GM23248 (cell line): ENCODE measurements around the gene TBCK. TPM values are rescaled to one million over a fixed set of nuclear protein-coding genes. Genes with fewer than 3 reads are reported as not detected.

Experiments used
- DNase-seq: peaks from one replicate; pipeline ENCODE4 v3.0.0-alpha.2; 2015
- H2AFZ ChIP-seq: fragments of 200-600 bp; sonication (generic); 2 replicates; pipeline ENCODE4 v1.6.1; 2016; ENCODE audit warnings: antibody characterized with exemption
- H3F3A ChIP-seq: fragments of 200-600 bp; sonication (generic); 2 replicates; pipeline ENCODE4 v1.6.1; 2016; ENCODE audit warnings: mild to moderate bottlenecking, antibody characterized with exemption, mixed run types; ENCODE audit not compliant: insufficient read depth
- H3K27ac ChIP-seq: fragments of 200-600 bp; sonication (generic); 2 replicates; pipeline ENCODE4 v1.5.1; 2016; ENCODE audit warnings: mild to moderate bottlenecking
- H3K27me3 ChIP-seq: fragments of 200-600 bp; sonication (generic); replicated peaks from 2 replicates; pipeline ENCODE4 v1.6.1; 2016; ENCODE audit warnings: mild to moderate bottlenecking; ENCODE audit not compliant: insufficient read depth
- H3K36me3 ChIP-seq: fragments of 200-600 bp; sonication (generic); 2 replicates; pipeline ENCODE4 v1.6.1; 2016; ENCODE audit warnings: low read depth, mild to moderate bottlenecking
- H3K4me1 ChIP-seq: fragments of 200-600 bp; sonication (generic); 2 replicates; pipeline ENCODE4 v1.6.1; 2016; ENCODE audit warnings: mild to moderate bottlenecking; ENCODE audit not compliant: insufficient read depth
- H3K4me2 ChIP-seq: fragments of 200-600 bp; sonication (generic); one replicate; pipeline ENCODE4 v1.6.1; 2016; ENCODE audit warnings: mild to moderate bottlenecking; ENCODE audit not compliant: unreplicated experiment
- H3K4me3 ChIP-seq: fragments of 200-600 bp; sonication (generic); 2 replicates; pipeline ENCODE4 v1.5.1; 2016; ENCODE audit warnings: mild to moderate bottlenecking
- H3K79me2 ChIP-seq: fragments of 200-600 bp; sonication (generic); 2 replicates; pipeline ENCODE4 v1.6.1; 2016; ENCODE audit warnings: mild to moderate bottlenecking; ENCODE audit not compliant: insufficient read depth
- H3K9ac ChIP-seq: fragments of 200-600 bp; sonication (generic); 2 replicates; pipeline ENCODE4 v1.6.1; 2016; ENCODE audit warnings: mild to moderate bottlenecking
- H3K9me2 ChIP-seq: fragments of 200-600 bp; sonication (generic); 2 replicates; pipeline ENCODE4 v1.6.1; 2016; ENCODE audit warnings: mixed run types, mild to moderate bottlenecking, moderate library complexity; ENCODE audit not compliant: insufficient read depth
- H3K9me3 ChIP-seq: fragments of 200-600 bp; sonication (generic); one replicate; pipeline ENCODE4 v1.6.1; 2017; ENCODE audit warnings: low read depth
- H4K20me1 ChIP-seq: fragments of 200-600 bp; sonication (generic); 2 replicates; pipeline ENCODE4 v1.6.0; 2016; ENCODE audit not compliant: insufficient read depth
- EZH2 ChIP-seq: fragments of 200-600 bp; sonication (generic); IDR thresholded peaks from 2 replicates; pipeline ENCODE4 v1.6.1; 2018; ENCODE audit warnings: antibody characterized with exemption, mild to moderate bottlenecking; ENCODE audit not compliant: insufficient read depth, poor library complexity, severe bottlenecking
- EZH2phosphoT487 ChIP-seq: fragments of 200-600 bp; sonication (generic); IDR thresholded peaks from 2 replicates; pipeline ENCODE4 v1.6.1; 2018; ENCODE audit warnings: antibody characterized with exemption, moderate library complexity, mild to moderate bottlenecking, low read depth; ENCODE audit not compliant: insufficient read depth
- WGBS, 2 experiments: methylation state at CpG; one replicate each; pipeline ENCODE4 v1.1.6; 2015 to 2017; ENCODE audit warnings: low lambda C conversion rate in 2 of 2, low coverage in 1 of 2; ENCODE audit errors: missing lambda C conversion rate in 2 of 2; 5-methylcytosine and 5-hydroxymethylcytosine counted together
- in situ Hi-C: fragments of 300-500 bp; cut with MboI; formaldehyde crosslinking; loops from 2 replicates; pipeline ENCODE4 v1.15.0; 2020
- polyA plus RNA-seq: library from polyadenylated mRNA; unstranded; fragments of >200 nt; fragmentation: Nextera tagmentation; extraction: Ambion mirVana; gene quantifications from 2 replicates; pipeline ENCODE4 v1.2.1, GENCODE V29; 2016
- total RNA-seq: library from RNA; depleted of rRNA; stranded (reverse); fragments of >200 nt; shearing (Covaris generic); gene quantifications from 2 replicates; pipeline ENCODE4 v1.2.3, GENCODE V29; 2014

Gene TBCK
- total and polyA plus RNA-seq, 2 experiments from 2014 or later: 35.2 to 45.8 TPM

DNA sequence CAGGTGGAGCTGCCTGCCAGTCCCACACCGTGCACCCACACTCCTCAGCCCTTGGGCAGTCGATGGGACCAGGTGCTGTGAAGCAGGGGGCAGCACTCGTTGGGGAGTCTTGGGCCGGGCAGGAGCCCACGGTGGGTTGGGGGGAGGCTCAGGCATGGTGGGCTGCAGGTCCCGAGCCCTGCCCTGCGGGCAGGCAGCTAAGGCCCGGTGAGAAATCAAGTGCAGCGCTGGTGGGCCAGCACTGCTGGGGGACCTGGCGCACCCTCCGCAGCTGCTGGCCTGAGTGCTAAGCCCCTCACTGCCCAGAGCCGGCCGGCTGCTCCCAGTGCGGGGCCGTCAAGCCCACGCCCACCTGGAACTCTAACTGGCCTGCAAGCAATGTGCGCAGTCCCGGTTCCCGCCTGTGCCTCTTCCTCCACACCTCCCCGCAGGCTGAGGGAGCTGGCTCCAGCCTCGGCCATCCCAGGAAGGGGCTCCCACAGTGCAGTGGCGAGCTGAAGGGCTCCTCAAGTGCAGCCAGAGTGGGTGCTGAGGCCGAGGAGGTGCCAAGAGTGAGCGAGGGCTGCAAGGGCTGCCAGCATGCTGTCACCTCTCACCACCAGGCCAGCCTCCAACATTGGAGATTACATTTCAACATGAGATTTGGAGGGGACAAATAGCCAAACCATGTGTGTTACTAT is 223.5 kb downstream of the TBCK start:
- 96 to 98% methylated on average over 17 to 22 of the region's 24 CpGs for WGBS, 2 experiments
- Histone ChIP-seq H4K20me1 (no peaks in the 10 kb centered on the region), H3K27ac (no peak overlapping the region), H3K27me3 (no peaks in the 10 kb centered on the region), H3K4me2 (no peak overlapping the region), H3K4me1 (no peaks in the 10 kb centered on the region), H3K36me3 (peaks cover 19% of the 10 kb centered on the region), H2AFZ (no peak overlapping the region), H3K9ac (no peak overlapping the region), H3K79me2 (no peaks in the 10 kb centered on the region), H3K9me3 (no peaks in the 10 kb centered on the region), H3F3A (no peaks in the 10 kb centered on the region), H3K4me3 (no peak overlapping the region), H3K9me2 (no peaks in the 10 kb centered on the region)
- in situ Hi-C loops: no loop called here
- TF ChIP-seq EZH2phosphoT487 (no peak), EZH2 (no peak)
- DNase-seq: no peak

DNA sequence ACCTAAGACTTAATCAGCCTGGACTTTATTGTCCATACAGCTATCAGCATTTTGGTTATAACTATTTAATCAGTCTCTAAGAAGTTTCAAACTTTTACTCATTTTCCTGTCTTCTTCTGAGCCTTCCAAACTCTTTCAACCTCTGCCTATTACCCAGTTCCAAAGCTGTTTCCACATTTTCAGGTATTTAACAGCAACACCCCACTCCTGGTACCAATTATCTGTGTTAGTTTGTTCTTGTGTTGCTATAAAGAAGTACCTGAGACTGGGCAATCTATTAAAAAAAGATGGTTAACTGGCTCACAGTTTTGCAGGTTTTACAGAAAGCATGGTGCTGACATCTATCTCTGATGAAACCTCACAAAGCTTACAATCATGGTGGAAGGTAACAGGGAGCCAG is 225.2 kb downstream of the TBCK start:
- Histone ChIP-seq H3K36me3 (peaks cover 19% of the 10 kb centered on the region), H3K9ac (no peak overlapping the region), H3K4me3 (no peak overlapping the region), H3F3A (no peaks in the 10 kb centered on the region), H3K79me2 (no peaks in the 10 kb centered on the region), H3K27me3 (no peaks in the 10 kb centered on the region), H3K9me2 (no peaks in the 10 kb centered on the region), H3K27ac (no peak overlapping the region), H3K4me2 (no peak overlapping the region), H4K20me1 (no peaks in the 10 kb centered on the region), H3K4me1 (no peaks in the 10 kb centered on the region), H2AFZ (no peak overlapping the region), H3K9me3 (no peaks in the 10 kb centered on the region)
- TF ChIP-seq EZH2: no peak
- TF ChIP-seq EZH2phosphoT487: no peak
- in situ Hi-C loops: no loop called here
- DNase-seq: no peak

DNA sequence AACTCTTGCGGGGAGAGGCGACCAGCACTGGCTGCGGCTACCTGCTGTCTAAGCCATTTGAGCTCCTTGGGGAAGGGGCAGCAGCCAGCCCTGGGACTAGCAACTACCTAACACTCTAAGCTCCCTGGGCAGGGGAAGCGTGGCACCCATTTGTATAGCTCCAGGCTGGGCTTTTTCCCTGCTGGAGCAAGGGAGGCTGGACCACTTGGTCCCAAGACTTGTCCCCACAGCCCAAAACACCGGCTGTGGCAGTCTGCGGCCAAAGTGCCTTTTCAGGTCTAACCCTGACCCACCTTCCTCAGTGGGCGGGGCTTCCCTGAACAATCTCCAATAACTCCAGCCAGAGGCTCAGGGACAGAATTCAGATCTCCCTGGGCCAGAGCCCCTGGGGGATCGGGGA is 232.9 kb downstream of the TBCK start:
- H4K20me1 ChIP-seq: no peaks in the 10 kb centered on the region
- in situ Hi-C loops: no loop called here
- no peaks in the 10 kb centered on the region for H3K36me3 ChIP-seq
- H3F3A ChIP-seq: no peaks in the 10 kb centered on the region
- H3K79me2 ChIP-seq: no peaks in the 10 kb centered on the region
- H3K4me3 ChIP-seq: no peak overlapping the region
- H3K9me2 ChIP-seq: no peaks in the 10 kb centered on the region
- H3K9ac ChIP-seq: no peak overlapping the region
- no peaks in the 10 kb centered on the region for H3K4me1 ChIP-seq
- DNase-seq: no peak
- no peak overlapping the region for H2AFZ ChIP-seq
- H3K4me2 ChIP-seq: no peak overlapping the region
- H3K27me3 ChIP-seq: no peaks in the 10 kb centered on the region
- H3K9me3 ChIP-seq: no peaks in the 10 kb centered on the region
- TF ChIP-seq EZH2phosphoT487 (no peak), EZH2 (no peak)
- no peak overlapping the region for H3K27ac ChIP-seq
- WGBS, 2 experiments: 87 to 89% methylated on average over 8 of the region's 8 CpGs

DNA sequence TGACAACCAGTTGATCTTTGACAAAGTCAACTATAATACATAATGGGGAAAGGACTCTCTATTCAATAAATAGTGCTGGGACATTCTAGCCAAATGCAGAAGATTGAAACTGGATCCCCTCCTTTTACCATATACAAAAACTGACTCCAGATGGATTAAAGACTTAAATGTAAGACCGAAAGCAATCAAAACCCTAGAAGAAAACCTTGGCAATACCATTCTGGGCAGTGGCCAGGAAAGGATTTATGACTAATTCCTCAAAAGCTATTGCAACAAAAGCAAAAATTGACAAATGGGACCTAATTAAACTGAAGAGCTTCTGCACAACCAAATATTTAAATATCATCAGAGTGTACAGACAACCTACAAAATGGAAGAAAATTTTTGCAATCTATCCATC is 235.6 kb downstream of the TBCK start:
- H3F3A ChIP-seq: no peaks in the 10 kb centered on the region
- H3K27ac ChIP-seq: no peak overlapping the region
- H2AFZ ChIP-seq: no peak overlapping the region
- in situ Hi-C loops: no loop called here
- no peak overlapping the region for H3K4me2 ChIP-seq
- WGBS, 2 experiments: 95 to 100% methylated on average over 1 of the region's 1 CpG
- no peaks in the 10 kb centered on the region for H4K20me1 ChIP-seq
- TF ChIP-seq EZH2phosphoT487 (no peak), EZH2 (no peak)
- no peak overlapping the region for H3K4me3 ChIP-seq
- H3K4me1 ChIP-seq: no peaks in the 10 kb centered on the region
- no peaks in the 10 kb centered on the region; the same call in 1 of the 2 replicates for H3K36me3 ChIP-seq
- H3K9ac ChIP-seq: no peak overlapping the region
- DNase-seq: peak; percentile 22
- H3K27me3 ChIP-seq: no peaks in the 10 kb centered on the region
- H3K9me2 ChIP-seq: no peaks in the 10 kb centered on the region
- H3K79me2 ChIP-seq: no peaks in the 10 kb centered on the region
- no peaks in the 10 kb centered on the region for H3K9me3 ChIP-seq

DNA sequence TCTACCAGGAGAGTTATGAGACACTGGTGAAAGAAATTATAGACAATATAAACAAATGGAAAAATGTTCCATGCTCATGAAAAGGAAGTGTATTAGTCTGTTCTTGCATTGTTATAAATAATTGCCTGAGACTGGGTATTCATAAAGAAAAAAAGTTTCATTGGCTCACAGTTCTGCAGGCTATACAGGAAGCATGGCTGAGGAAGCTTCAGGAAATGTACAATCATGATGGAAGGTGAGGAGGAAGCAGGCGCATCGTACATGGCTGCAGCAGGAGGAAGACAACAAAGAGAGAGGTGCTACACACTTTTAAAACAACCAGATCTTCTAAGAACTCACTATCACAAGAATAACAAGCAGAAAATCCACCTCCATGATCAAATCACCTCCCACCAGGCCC is 236.4 kb downstream of the TBCK start:
- Histone ChIP-seq H3K79me2 (no peaks in the 10 kb centered on the region), H3K4me1 (no peaks in the 10 kb centered on the region), H3K9me2 (no peaks in the 10 kb centered on the region), H3K27ac (no peak overlapping the region), H3F3A (no peaks in the 10 kb centered on the region), H4K20me1 (no peaks in the 10 kb centered on the region), H3K27me3 (no peaks in the 10 kb centered on the region), H3K4me3 (no peak overlapping the region), H3K4me2 (no peak overlapping the region), H3K36me3 (no peaks in the 10 kb centered on the region; the same call in 1 of the 2 replicates), H3K9me3 (no peaks in the 10 kb centered on the region), H2AFZ (no peak overlapping the region), H3K9ac (no peak overlapping the region)
- TF ChIP-seq EZH2: no peak
- no peak for TF ChIP-seq EZH2phosphoT487
- DNase-seq: no peak
- 98 to 100% methylated on average over 2 of the region's 2 CpGs for WGBS, 2 experiments
- in situ Hi-C loops: no loop called here
